Right atrium auricular region (tissue), 2 donors: ENCODE data around the gene RCAN3. TPM values are rescaled to one million over a fixed set of nuclear protein-coding genes. Genes with fewer than 3 reads are reported as not detected.

Experiments
- DNase-seq: peaks from one replicate; pipeline ENCODE4 v3.0.0-alpha.2; 2019; ENCODE audit warnings: low spot score
- H3K27ac ChIP-seq, 2 donors: fragments of 200-600 bp; sonication (generic); 1 replicate in 1 of 2; 2 replicates in 1 of 2; pipeline ENCODE4 v1.5.1; 2016 to 2019
- H3K27me3 ChIP-seq, 2 donors: fragments of 200-600 bp; sonication (generic); one replicate each; pipeline versions ENCODE4 v1.5.1 to v1.6.0; 2017 to 2019
- H3K36me3 ChIP-seq: fragments of 200-600 bp; sonication (generic); one replicate; pipeline ENCODE4 v1.5.1; 2016
- H3K4me1 ChIP-seq, 2 donors: fragments of 200-600 bp; sonication (generic); one replicate each; pipeline versions ENCODE4 v1.5.1 to v1.6.0; 2017 to 2019
- H3K4me3 ChIP-seq, 2 donors: fragments of 200-600 bp; sonication (generic); 1 replicate in 1 of 2; 2 replicates in 1 of 2; pipeline ENCODE4 v1.5.1; 2017 to 2019; ENCODE audit warnings: mild to moderate bottlenecking in 1 of 2, moderate library complexity in 1 of 2
- H3K9me3 ChIP-seq, 2 donors: fragments of 200-600 bp; sonication (generic); one replicate each; pipeline ENCODE4 v1.5.1; 2019
- CTCF ChIP-seq, 2 donors: fragments of 200-600 bp; sonication (generic); IDR thresholded peaks; one replicate each; pipeline ENCODE4 v1.5.1; 2019; ENCODE audit warnings: antibody characterized with exemption in 2 of 2
- total RNA-seq, 2 donors: library from RNA; depleted of rRNA; stranded (reverse); fragments of >200 nt; gene quantifications; one replicate each; pipeline ENCODE4 v1.1.0, GENCODE V29; 2016

Gene RCAN3
- total RNA-seq, 2 donors from 2014 or later: 5.0 to 7.5 TPM

DNA sequence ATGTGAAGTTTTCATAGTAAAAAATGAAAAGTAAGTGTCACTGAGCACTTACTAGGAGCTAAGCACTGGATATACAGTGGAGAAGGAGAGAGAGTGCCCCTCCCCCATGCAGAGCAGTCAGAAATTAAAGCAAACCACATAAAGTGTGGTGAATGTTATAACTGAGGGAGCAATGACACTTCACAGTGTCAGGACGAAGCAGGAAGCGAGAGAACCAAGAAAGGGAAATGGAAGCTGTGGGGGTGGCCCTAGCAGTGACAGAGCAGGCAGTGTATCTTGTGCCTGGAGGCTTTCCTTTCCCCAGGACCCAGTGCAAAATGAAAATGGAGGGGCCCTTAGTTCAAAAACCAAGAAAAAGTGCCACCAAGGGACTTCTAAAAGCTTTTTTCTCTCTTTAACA, 21.5 kb upstream of the RCAN3 start:
- no peak for DNase-seq
- no peak for TF ChIP-seq CTCF (IDR thresholded peaks at IDR 0.05)
- no peaks in the 10 kb centered on the region for H3K9me3 ChIP-seq

GRCh38 chr1:24481843-24482610, 20.6 kb upstream of the RCAN3 start:
- Histone ChIP-seq H3K4me1 (no peaks in the 10 kb centered on the region), H3K27me3 (no peaks in the 10 kb centered on the region), H3K27ac (no peak overlapping the region), H3K4me3 (no peak overlapping the region), H3K36me3 (no peaks in the 10 kb centered on the region), H3K9me3 (no peaks in the 10 kb centered on the region)
- no peak for DNase-seq
- TF ChIP-seq CTCF (IDR thresholded peaks at IDR 0.05): no peak

More for the DNA sequence above, 21.5 kb upstream of the RCAN3 start:
- no peaks in the 10 kb centered on the region for H3K36me3 ChIP-seq
- H3K4me3 ChIP-seq: no peak overlapping the region
- no peaks in the 10 kb centered on the region for H3K4me1 ChIP-seq
- no peak overlapping the region for H3K27ac ChIP-seq
- H3K27me3 ChIP-seq: no peaks in the 10 kb centered on the region

DNA sequence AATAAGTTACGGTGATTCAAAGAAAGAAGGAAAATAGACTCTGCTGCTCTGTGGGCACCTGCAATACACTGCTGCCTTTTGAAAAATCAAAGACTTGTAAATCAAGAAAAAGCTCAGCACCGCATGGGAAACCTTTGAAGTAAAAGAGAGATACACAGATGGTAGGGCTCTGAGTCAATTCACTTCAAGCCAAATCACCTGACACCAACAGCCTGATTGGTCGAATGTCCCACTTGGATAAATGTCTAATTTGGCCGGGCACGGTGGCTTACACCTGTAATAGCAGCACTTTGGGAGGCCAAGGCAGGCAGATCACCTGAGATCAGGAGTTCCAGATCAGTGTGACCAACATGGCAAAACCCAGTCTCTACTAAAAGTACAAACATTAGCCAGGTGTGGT, 19.2 kb upstream of the RCAN3 start:
- no peaks in the 10 kb centered on the region for H3K27me3 ChIP-seq
- TF ChIP-seq CTCF (IDR thresholded peaks at IDR 0.05): no peak
- no peak overlapping the region for H3K4me3 ChIP-seq
- DNase-seq: no peak
- H3K27ac ChIP-seq: no peak overlapping the region
- no peaks in the 10 kb centered on the region for H3K36me3 ChIP-seq
- no peaks in the 10 kb centered on the region for H3K9me3 ChIP-seq
- H3K4me1 ChIP-seq: no peaks in the 10 kb centered on the region

DNA sequence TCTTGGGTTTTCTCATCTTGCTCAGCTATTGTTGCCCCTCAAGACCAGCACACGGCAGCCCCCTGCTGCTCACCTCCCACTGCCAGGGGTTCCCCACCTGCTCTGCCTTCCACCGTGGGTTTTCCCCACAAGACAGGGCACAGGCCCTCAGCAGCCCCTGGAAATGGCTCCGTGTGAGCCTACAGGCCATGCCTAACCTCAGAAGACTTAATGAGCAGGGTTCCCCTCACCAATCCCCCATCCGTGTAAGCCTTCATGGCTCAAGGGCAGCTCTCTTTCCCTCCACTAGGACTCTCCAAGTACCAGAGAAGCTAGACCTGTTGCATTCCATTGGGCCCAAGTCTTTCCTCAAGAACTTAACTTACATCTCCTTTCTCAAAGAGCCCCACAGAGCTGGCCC, 18.4 kb upstream of the RCAN3 start:
- no peak for TF ChIP-seq CTCF (IDR thresholded peaks at IDR 0.05)
- Histone ChIP-seq H3K9me3 (no peaks in the 10 kb centered on the region), H3K4me3 (no peak overlapping the region), H3K36me3 (no peaks in the 10 kb centered on the region), H3K27ac (no peak overlapping the region), H3K27me3 (no peaks in the 10 kb centered on the region), H3K4me1 (no peaks in the 10 kb centered on the region)
- no peak for DNase-seq

DNA sequence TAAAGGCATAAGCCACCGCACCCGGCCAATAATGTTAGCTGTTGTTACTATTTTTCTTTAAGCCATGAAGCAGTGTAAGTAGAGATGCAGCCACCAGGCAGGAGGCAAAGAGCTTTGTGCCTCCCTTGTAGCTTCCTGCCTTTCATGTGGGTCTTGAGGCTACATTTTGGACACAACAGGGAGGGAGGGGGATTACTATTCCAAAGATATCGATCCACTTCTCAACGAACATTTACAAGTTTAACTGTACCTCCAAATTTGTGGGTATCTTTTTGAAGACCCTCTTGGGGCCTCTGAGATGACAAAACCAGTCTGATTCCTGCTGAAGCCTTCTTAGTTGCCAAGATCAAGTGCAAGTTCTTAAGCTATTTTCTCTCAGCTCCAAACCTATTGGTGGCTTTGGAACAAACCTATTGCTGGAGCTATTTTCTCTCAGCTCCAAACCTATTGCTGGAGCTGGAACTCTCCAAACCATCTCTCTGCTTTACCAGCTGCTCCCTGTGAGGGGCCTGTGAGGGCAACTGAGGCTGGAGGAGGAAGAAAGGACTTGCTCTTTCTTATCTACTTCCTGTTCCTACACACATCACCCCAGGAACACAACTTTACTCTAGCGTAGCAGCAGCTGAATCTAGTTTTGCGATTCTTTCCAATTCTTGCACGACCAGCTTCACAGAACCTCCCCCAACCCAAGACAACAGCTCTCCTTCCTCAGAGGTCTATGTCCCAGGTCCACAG, 16.1 kb upstream of the RCAN3 start:
- Histone ChIP-seq H3K9me3 (no peaks in the 10 kb centered on the region), H3K36me3 (no peaks in the 10 kb centered on the region), H3K4me1 (no peaks in the 10 kb centered on the region), H3K27ac (no peak overlapping the region), H3K4me3 (no peak overlapping the region), H3K27me3 (no peaks in the 10 kb centered on the region)
- TF ChIP-seq CTCF (IDR thresholded peaks at IDR 0.05): no peak
- DNase-seq: no peak
